HG02642 (cell line): Measurements from ENCODE around the gene EML4.

Experiments
- ATAC-seq: cut with Tn5 transposase; IDR thresholded peaks from one replicate; pipeline ENCODE4 v1.9.1; 2021; ENCODE audit warnings: mild to moderate bottlenecking; ENCODE audit not compliant: unreplicated experiment, poor library complexity

EML4 gene

GRCh38 chr2:42135381-42136312, 33.5 kb upstream of the EML4 start:
- no peak for ATAC-seq

DNA sequence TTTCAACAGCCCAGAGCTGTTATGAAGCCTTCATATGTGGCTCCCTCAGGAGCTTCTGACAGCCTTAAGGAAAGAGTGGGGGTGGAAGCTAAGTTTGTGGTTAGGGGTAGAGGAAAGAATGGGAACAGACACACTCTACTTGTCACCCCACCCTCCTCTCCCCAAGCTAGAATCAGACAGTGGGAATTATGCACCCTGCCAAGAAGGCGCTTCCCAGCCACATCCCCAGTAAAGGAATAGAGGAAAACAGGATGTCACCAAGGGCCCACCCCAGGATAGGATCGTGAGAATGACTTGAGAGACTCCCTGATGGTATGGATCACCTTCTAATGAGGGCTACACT, 32.4 kb upstream of the EML4 start:
- ATAC-seq = no peak

DNA sequence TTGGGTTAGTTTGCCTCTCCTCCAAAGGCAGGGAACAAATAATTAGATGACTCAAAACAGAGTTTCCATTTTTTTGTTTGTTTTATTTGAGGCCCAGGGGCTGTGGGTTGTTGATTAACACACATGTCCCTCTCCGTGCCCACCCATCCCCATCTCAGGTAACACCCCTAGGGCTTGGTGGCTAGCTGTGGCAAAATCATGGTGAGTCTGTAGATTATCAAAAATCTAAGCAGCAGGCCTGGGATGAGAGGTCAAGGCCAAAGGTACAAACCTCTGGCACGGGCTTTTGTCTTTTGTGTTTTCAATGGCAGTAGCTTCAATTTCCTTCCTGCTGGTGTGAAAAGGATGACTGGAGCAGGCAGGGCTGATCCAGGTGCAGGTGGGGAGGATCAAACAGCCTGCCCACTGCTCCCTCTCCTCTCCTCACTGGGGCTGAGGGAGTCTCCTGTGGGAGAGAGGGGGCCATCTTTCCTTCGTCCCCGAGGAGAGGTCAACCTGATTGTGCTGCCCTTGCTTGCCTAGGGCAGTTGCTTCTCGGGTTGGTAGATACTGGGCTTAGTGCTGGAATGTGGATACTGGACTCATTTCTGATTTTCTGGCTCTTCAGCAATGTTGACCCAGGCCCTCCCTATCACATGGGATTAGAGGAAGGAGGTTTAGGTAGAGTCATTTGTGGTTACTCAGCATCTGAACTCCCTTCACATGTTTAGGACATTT, 31.9 kb upstream of the EML4 start:
- ATAC-seq = no peak

- no peak for ATAC-seq
These were observed 30.8 kb upstream of the EML4 start for GRCh38 chr2:42138163-42139015.

DNA sequence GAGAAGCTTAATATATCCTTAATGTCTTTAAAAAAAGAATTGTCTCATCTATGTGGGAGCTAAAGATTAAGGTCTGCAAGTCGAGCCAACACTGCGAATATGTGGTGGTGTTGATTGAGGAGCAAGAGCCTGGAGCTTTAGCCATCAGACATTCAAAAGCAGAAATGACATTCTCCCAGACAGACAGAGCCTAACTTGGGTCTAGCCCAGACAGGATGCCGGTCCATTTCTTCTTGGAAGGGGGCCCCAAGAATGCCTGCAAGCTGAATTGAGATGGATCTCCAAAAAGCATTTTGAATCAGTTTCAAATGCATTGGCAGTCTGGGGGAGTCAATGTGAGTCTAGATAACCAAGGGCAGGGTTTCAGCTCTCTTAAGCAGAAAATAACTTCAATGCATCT, 30.1 kb upstream of the EML4 start:
- no peak for ATAC-seq

DNA sequence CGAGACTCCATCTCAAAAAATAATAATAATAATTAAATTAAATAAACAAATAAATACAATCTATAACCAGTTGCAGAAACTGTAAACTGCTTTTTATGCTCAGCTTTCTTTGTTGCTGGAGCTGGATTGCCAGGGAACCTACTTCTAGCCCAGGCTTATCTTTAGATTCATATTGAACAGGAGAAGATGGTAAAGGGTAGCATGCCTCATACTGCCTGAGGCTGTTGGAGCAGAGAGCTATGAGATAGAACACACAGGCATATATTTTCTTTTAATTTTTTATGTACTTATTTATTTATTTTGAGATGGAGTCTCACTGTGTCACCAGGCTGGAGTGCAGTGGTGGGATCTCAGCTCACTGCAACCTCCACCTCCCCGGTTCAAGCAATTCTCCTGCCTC, 28.7 kb upstream of the EML4 start:
- no peak for ATAC-seq

DNA sequence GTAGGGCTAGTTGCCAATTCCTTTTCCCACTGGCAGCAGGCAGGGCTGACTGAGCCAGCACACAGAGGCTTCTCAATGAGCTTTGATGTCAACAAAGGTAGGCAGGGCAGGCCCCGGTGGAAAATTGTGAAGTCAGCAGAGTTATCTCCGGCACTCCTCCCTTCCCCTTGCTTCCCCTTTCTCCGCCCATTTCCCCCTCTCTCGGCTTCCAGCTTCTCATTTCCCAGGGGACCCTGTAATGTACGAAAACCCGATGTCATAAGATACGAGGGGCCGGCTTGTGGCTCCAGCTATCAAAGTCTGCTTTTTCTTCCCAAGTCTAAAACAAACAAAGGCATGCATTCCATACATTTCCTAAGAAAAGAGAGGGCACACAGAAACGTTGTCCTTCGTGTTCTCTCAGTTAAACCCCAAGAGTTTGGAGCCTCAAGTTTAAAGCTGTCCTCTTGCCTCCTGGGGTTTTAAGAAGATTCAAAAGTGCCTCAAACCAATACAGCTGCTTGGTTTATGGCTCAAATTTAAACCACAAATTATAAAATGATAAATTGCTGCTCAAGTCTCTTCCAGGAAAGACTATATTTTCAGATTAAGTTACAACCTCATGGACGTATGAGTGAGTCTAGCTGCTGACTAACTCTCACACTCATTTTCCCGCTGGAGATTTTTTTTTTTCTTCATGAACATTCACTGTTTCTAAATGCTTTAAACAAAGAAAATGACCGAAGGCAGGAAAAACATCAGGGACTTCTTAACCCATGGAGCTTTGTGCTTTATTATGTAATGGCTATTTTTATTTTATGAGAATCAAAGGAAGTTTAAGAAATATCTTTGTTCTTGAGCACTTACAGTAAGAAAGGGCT, 27.2 kb upstream of the EML4 start:
- ATAC-seq = no peak

GRCh38 chr2:42142547-42143184, 26.5 kb upstream of the EML4 start:
- ATAC-seq = no peak

DNA sequence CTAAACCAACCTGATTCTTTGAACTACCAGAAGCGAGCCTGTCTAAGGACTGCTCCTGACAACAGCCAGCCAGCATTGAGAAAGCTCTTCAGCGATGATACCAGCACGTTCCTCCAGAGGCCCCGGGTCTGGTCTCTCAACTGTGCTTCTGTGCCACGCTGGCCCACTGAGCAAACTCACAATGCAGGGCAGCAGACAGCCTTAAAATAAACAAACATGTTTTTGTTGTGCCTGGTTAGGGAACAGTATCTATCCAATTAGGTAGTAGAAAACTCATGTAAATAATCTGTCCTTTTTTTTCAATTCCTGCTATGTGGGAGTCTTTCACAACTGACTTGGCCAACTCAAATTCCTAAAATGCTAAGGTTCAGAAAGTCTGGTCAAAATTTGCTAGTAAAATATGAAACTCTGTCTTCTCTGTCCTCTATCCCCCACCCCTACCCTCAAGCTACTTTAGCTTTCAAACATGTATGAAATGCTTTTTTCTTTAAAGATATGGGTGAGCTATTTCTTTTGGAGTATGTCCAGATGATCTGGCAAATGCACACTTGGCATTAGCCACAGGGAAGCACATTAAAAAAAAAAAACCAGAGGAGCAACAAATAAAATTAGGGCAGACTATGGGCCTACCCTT, 21.4 kb upstream of the EML4 start:
- no peak for ATAC-seq

- no peak for ATAC-seq
These were observed 19.0 kb upstream of the EML4 start for GRCh38 chr2:42150159-42150558.

- ATAC-seq = no peak
These were observed 15.1 kb upstream of the EML4 start for GRCh38 chr2:42153944-42154581.

DNA sequence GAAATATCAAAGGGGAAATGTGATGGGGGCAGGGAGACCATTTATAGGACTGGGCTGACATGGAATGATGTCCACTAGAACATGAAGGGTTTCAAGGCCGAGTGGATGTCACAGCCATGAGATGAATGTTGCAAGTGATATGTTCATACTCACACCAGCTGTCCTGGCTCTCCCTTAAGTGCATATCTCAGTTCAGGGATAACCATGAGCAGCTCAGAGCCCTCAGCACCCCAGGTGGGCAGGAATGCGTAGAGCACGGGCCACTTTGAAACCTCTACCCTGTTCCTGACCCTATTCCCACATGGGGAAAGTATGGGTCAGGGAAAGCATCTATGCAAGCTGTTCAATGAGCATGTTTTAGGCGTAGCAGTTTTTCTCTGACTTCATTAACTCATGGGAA, 12.4 kb upstream of the EML4 start:
- ATAC-seq = no peak

- ATAC-seq = no peak
These were observed 7.7 kb upstream of the EML4 start for GRCh38 chr2:42161444-42161843.

- ATAC-seq = no peak
These were observed 5.6 kb upstream of the EML4 start for GRCh38 chr2:42163444-42164045.

DNA sequence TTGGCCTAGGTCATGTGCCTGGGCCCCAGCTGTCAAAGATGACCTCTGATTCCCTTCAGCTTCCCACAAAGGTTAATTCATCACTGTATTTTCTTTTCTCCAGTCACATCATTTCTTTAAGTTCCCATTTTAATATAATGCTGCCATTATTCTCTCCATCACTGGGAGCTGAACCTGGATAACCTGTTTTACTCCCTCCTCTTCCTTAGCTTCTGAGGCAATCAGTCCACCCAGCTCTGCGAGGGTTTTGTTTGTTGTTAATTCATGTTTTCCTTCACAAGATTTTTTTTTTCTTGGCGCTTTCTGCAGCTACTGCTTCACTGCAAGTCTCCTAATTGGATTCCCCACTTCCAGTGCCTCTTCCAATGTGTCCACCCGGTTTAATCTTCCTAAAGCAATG, 5.1 kb upstream of the EML4 start:
- no peak for ATAC-seq

GRCh38 chr2:42164971-42165370, 4.2 kb upstream of the EML4 start:
- no peak for ATAC-seq

- no peak for ATAC-seq
These were observed 1.7 kb upstream of the EML4 start for GRCh38 chr2:42167458-42167857.

- ATAC-seq = no peak
These were observed 574 bp upstream of the EML4 start for GRCh38 chr2:42168459-42169099.
